VCaP (cell line): ENCODE measurements around the gene CBFA2T3.
"Not testable (repeated sequence)": the region's sequence is repeated elsewhere in the genome, so short reads cannot be mapped to it uniquely, and the experiment has no call there.

Source experiments
- H3K27ac ChIP-seq: fragments of 450-650 bp; 2 replicates; pipeline ENCODE4 v1.5.1; 2017
- CTCF ChIP-seq: fragments of 450-650 bp; conservative IDR thresholded peaks from 2 replicates; pipeline ENCODE4 v1.5.1; 2017; ENCODE audit warnings: mild to moderate bottlenecking, moderate library complexity

The CBFA2T3 gene

GRCh38 chr16:88891083-88891482 lies 85.9 kb downstream of the CBFA2T3 start:
- H3K27ac ChIP-seq = no peak overlapping the region

DNA sequence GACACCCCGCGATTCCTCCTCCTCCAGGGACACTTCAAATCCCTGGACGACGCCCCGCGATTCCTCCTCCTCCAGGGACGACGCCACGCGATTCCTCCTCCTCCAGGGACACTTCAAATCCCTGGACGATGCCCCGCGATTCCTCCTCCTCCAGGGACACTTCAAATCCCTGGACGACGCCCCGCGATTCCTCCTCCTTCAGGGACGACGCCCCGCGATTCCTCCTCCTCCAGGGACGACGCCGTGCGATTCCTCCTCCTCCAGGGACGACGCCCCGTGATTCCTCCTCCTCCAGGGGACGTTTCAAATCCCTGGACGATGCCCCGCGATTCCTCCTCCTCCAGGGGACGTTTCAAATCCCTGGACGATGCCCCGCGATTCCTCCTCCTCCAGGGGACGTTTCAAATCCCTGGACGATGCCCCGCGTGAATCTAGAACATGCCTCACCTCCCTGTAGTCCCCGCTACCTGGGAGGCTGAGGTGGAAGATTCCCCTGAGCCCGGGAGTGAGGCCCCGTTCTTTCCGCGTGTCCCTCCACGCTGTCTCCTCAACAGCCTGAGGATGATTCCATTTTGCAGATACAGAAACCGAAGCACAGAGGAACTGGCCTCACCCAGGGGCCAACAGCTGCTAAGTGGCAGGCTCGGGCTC lies 87.2 kb downstream of the CBFA2T3 start:
- H3K27ac ChIP-seq = not testable (repeated sequence)

More at GRCh38 chr16:88891083-88891482, 85.9 kb downstream of the CBFA2T3 start:
- no peak for TF ChIP-seq CTCF

- TF ChIP-seq CTCF = no peak
- H3K27ac ChIP-seq = no peak overlapping the region
Measured at GRCh38 chr16:88888461-88889387, 88.3 kb downstream of the CBFA2T3 start.

- no peak for TF ChIP-seq CTCF
- no peak overlapping the region for H3K27ac ChIP-seq
Measured at GRCh38 chr16:88888057-88888456, 89.0 kb downstream of the CBFA2T3 start.

DNA sequence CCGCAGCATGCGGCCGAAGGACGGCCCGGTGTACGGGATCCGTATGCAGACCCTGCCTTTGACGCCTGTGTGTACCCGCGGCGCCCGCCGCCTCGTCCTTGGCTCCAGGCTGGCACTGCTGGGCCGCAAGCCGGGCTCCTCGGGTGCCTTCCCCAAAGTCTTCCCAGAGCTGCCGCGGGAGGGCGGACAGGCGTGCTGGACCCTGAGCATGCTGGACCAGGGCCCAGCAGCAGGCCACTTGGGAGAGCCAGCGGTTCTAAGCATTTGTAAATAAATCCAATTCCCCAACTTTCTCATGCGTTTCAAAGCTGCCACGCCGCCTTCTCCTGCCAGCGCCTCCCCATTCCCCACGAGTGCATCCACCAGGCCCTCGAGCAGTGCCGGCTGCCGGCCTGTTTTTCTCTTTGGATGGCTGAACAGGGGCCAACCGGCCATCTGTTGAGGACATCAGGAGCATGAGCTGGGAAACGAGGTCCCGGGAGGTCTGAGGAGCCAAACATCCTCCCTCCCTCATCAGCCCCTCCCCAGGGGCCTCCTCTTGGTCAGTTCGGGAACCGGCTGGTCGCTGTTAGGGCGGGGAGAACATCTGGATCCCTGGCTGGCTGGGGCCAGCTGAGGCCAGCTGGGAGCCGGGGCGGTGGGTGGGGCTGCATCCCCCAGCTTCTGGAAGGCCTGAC lies 90.0 kb downstream of the CBFA2T3 start:
- H3K27ac ChIP-seq = no peak overlapping the region
- no peak for TF ChIP-seq CTCF

GRCh38 chr16:88886420-88886844 lies 90.6 kb downstream of the CBFA2T3 start:
- no peak for TF ChIP-seq CTCF
- no peak overlapping the region for H3K27ac ChIP-seq

DNA sequence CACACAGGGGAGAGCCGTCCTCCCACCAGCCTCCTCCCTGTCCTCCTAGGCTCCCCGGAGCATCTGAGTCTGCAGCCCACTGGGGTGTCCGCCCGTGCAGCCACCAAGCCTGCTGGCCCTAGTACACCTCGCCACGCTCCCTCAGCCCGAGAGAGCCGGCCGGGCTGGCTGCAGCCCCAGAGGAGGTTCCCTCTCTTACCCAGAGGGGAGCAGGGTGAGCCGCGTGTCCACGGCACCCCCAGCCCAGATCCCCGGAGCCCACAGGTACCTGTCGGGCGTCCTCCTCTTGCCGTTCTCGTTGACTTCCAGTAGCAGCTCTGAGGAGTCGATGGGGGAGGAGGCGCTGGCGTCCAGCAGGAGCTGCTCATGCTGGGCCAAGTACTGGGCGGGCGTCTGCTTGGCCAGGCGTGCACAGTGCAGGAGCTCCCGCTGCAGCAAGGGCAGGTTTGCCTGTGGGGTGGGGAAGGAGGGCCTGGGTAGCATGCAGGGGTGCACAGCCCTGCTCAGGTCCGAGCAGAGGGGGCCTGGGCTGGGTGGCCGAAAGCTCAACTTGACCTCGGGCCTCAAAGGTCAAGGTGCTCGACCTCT lies 91.2 kb downstream of the CBFA2T3 start:
- H3K27ac ChIP-seq = no peak overlapping the region
- no peak for TF ChIP-seq CTCF
